Skeletal muscle satellite cell (primary cell): Measurements from ENCODE around the gene TNNC2.

Experiments used
- H3K27me3 ChIP-seq: 2 replicates; pipeline ENCODE4 v1.7.0; 2013; ENCODE audit warnings: low read length; ENCODE audit not compliant: control insufficient read depth, insufficient read depth
- H3K36me3 ChIP-seq: 2 replicates; pipeline ENCODE4 v1.7.0; 2013; ENCODE audit warnings: mild to moderate bottlenecking, control low read depth, low read length; ENCODE audit not compliant: insufficient read depth
- H3K4me1 ChIP-seq: 2 replicates; pipeline ENCODE4 v1.7.0; 2013; ENCODE audit warnings: low read length; ENCODE audit not compliant: control insufficient read depth, insufficient read depth
- H3K4me2 ChIP-seq: 2 replicates; pipeline ENCODE4 v1.7.0; 2013; ENCODE audit warnings: mild to moderate bottlenecking, low read length
- H3K4me3 ChIP-seq: 2 replicates; pipeline ENCODE4 v1.7.0; 2013; ENCODE audit warnings: low read length
- H3K9ac ChIP-seq: 2 replicates; pipeline ENCODE4 v1.7.0; 2013; ENCODE audit warnings: mild to moderate bottlenecking, low read depth, low read length, moderate library complexity
- H3K9me3 ChIP-seq: replicated peaks from 2 replicates; pipeline ENCODE4 v1.7.0; 2013; ENCODE audit warnings: mild to moderate bottlenecking, control low read depth, low read length

TNNC2 gene

DNA sequence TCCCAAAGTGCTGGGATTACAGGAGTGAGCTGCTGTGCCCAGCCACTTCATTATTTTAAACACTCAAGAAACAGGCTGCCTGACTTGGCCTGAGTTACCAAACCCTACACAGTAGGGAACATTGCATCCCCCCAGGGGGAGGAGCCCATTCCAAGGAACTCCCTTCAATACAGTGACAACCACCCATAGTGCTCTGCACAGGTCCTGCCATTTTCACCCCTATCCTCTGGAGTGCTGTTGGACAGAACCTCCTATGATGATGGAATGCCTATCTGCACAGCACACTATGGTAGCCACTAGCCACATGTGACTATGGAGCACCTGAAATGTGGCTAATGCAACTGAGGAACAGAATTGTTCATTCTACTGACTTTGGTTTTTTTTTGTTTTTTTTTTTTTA lies 18.3 kb upstream of the TNNC2 start:
- no peak overlapping the region for H3K4me3 ChIP-seq
- no peaks in the 10 kb centered on the region for H3K27me3 ChIP-seq
- no peak overlapping the region for H3K4me2 ChIP-seq
- H3K4me1 ChIP-seq = no peaks in the 10 kb centered on the region
- H3K9ac ChIP-seq = no peak overlapping the region
- H3K9me3 ChIP-seq = no peaks in the 10 kb centered on the region
- H3K36me3 ChIP-seq = peaks cover 64% of the 10 kb centered on the region

DNA sequence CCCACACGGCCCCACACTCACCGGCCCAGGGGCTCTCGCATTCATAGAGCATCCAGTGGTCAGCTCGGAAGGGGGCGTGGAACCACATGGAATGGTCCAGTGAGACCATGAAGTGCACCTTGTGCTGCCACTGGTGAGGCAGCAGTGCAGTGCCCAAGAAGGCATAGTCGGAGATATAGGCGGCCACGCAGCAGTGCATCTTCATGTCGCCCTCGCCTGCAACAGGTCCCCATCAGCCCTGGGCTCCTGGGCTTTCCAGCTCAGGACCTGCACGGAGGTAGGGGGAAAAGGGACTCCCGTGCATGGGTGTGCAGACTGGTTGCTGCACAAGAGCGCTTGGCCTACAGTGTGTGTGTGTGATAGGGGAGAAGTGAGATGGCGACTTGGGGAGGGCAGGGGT lies 16.4 kb upstream of the TNNC2 start:
- Histone ChIP-seq H3K9ac (no peak overlapping the region), H3K4me3 (no peak overlapping the region), H3K36me3 (peaks cover 64% of the 10 kb centered on the region), H3K27me3 (no peaks in the 10 kb centered on the region), H3K4me2 (no peak overlapping the region), H3K9me3 (no peaks in the 10 kb centered on the region), H3K4me1 (no peaks in the 10 kb centered on the region)

DNA sequence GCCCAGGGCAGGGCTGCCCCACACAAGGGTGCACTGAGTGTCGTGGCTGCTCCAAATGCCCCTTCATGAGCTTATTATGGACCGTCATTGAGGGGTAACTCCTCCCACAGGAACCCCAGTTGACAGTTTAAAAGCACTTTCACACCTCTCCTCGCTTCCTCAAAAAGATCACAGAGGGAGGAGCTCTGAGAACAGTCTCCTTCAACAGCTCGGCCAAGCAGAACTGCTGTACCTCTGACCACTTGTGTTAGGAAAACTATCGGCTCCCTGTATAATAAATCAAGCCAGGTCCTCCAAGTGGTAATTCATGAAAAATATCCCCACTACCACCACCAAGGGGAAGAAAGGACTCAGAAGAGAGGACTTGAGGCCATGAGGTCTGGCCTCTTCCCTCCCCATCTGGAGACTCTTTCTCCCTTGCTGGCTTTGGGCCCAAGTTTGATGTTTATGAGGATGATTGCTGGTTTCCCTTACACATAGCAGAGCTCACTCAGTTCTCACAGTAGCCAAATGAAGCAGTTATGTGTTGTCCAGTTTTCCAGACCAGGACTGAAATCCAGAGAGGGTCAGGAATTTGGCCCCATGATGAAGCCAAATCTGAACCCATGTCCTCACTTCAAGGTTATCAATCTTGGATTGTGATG lies 15.2 kb upstream of the TNNC2 start:
- Histone ChIP-seq H3K36me3 (peaks cover 59% of the 10 kb centered on the region), H3K4me2 (no peak overlapping the region), H3K9me3 (no peaks in the 10 kb centered on the region), H3K9ac (no peak overlapping the region), H3K4me3 (no peak overlapping the region), H3K27me3 (no peaks in the 10 kb centered on the region), H3K4me1 (no peaks in the 10 kb centered on the region)

DNA sequence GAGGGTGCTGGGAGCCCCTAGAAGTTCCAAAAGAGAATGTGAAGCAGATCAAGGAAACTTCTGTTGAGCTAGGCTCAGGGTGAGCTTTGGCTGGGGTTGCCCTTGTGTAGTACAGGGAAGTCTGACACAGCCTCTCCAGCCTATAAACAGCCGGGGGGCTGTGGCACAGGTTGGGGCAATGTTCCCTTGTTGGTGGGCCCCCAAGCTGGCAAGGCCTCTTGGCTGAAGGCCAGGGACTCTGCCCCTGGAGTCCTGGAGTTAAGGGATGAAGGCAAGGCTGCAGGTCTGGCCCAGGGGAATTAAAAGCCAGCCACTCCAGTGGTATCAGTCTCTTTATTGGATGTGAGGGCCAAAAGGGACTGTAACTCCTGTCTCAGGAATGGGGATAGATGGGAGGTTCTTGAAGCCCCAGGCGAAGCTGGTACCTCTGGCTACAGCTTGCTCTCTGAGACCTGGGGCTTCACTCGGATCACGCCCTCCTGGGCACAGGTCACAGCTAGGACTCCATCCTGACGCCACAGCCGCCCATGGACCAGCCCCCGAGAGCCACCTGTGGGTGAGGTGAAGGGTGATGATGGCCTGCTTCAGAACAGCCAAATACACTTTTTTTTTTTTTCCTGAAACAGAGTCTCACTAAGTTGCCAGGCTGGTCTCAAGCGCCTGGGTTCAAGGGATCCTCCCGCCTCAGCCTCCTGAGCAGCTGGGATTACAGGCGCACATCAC lies 14.5 kb upstream of the TNNC2 start:
- H3K9ac ChIP-seq = no peak overlapping the region
- H3K4me3 ChIP-seq = no peak overlapping the region
- peaks cover 60% of the 10 kb centered on the region for H3K36me3 ChIP-seq

DNA sequence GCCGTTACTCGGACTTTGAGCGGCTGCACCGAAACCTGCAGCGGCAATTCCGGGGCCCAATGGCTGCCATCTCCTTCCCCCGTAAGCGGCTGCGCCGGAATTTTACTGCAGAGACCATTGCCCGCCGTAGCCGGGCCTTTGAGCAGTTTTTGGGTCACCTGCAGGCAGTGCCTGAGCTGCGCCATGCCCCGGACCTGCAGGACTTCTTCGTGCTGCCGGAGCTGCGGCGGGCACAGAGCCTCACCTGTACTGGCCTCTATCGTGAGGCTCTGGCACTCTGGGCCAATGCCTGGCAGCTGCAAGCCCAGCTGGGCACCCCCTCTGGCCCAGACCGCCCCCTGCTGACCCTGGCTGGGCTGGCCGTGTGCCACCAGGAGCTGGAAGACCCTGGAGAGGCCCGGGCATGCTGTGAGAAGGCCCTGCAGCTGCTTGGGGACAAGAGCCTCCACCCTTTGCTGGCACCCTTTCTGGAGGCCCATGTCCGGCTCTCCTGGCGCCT lies 13.6 kb upstream of the TNNC2 start:
- H3K36me3 ChIP-seq = peaks cover 54% of the 10 kb centered on the region
- H3K4me3 ChIP-seq = no peak overlapping the region
- H3K4me2 ChIP-seq = no peak overlapping the region
- H3K9ac ChIP-seq = no peak overlapping the region
- no peaks in the 10 kb centered on the region for H3K9me3 ChIP-seq
- no peaks in the 10 kb centered on the region for H3K27me3 ChIP-seq
- peaks cover 9% of the 10 kb centered on the region for H3K4me1 ChIP-seq

More for the DNA sequence above, 14.5 kb upstream of the TNNC2 start:
- H3K4me2 ChIP-seq = no peak overlapping the region
- H3K9me3 ChIP-seq = no peaks in the 10 kb centered on the region
- no peaks in the 10 kb centered on the region for H3K27me3 ChIP-seq
- H3K4me1 ChIP-seq = peaks cover 4% of the 10 kb centered on the region

DNA sequence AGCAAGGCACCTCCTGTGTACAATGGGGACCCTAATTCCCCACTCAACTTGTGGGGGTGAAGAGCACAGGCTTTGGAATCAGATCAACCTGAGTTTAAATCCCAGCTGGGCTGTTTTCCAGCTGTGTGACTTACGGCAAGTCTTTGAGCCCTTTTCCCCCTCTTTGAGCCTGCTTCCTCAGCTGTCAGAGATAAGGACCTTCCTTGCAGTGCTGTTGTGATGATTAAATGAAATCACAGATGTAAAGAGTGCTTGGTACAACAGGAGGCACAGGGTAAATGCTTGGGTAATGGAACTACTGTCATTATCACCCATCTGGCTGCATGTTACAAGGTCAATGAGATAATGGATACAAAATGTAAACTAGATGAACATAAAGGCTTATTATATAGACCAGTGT lies 9.7 kb upstream of the TNNC2 start:
- H3K27me3 ChIP-seq = no peaks in the 10 kb centered on the region
- H3K9me3 ChIP-seq = no peaks in the 10 kb centered on the region
- H3K9ac ChIP-seq = no peak overlapping the region
- H3K4me3 ChIP-seq = peak overlapping the region; percentile 12
- H3K4me1 ChIP-seq = peaks cover 32% of the 10 kb centered on the region
- peaks cover 20% of the 10 kb centered on the region for H3K36me3 ChIP-seq
- peak overlapping the region; percentile 50 for H3K4me2 ChIP-seq

DNA sequence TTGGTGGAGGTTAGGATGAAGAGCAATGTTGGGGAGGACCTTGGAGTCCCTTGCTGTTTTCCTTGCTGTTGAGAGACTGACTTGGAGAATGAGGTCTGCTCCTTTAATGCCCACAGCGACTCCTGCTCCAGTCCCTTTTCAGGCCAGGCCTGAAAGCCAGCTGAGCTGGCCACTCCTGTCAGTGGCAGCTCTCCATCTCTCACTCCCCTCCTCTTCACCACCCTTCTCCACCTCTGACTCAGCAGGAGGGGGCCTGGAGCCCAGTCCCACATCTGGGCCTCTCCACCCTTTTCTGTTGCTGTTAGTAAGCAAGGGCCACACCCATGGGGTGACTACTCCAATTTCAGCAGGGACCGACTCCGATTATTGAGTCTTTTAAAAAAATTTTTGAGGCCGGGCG lies 8.7 kb upstream of the TNNC2 start:
- H3K9ac ChIP-seq = peak overlapping the region; percentile 90
- peak overlapping the region; percentile 83 for H3K4me3 ChIP-seq

DNA sequence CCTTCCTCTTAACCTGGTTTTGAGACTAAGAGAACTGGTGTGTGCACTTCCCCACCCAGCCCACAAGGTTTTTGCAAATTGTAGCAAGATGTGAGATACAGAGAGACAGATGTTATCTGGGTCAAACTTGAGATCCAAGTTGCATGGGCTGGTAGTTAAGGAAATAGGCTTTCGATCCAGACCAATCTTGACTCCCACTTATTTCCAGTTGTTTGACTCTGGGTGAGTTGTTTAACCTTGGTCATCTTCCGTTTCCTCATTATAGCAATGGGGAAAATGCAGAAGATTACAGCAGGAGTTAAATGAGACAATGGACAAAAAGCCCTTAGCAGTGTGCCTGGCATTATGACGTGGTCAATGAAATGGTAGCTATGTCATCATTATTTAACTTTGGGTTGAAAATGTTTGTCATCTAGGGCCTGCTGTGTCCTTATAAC lies 8.2 kb upstream of the TNNC2 start:
- Histone ChIP-seq H3K9ac (peak overlapping the region; percentile 90), H3K27me3 (no peaks in the 10 kb centered on the region), H3K36me3 (peaks cover 7% of the 10 kb centered on the region), H3K4me3 (peak overlapping the region; percentile 83), H3K4me2 (peak overlapping the region; percentile 96), H3K9me3 (no peaks in the 10 kb centered on the region), H3K4me1 (peaks cover 32% of the 10 kb centered on the region)

More for the DNA sequence above, 8.7 kb upstream of the TNNC2 start:
- Histone ChIP-seq H3K36me3 (peaks cover 10% of the 10 kb centered on the region), H3K4me2 (peak overlapping the region; percentile 96), H3K9me3 (no peaks in the 10 kb centered on the region), H3K27me3 (no peaks in the 10 kb centered on the region), H3K4me1 (peaks cover 32% of the 10 kb centered on the region)

DNA sequence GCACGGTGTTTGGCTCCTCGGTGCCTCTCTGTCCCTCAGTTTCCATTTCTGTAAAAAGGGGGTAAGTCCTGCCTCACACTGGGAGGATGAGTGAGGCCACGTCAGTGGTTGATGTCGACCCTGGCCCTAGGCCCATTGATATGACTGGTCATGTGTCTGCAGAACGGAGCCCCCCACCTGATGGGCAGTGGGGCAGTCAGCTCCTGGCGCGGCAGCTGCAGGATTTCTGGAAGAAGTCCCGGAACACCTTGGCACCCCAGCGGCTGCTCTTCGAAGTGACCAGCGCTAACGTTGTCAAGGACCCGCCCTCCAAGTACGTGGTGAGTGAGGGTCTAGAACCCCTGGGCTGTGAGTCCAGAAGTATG lies 7.7 kb upstream of the TNNC2 start:
- Histone ChIP-seq H3K4me3 (peak overlapping the region; percentile 83), H3K27me3 (no peaks in the 10 kb centered on the region), H3K36me3 (peaks cover 4% of the 10 kb centered on the region), H3K9ac (peak overlapping the region; percentile 90), H3K9me3 (no peaks in the 10 kb centered on the region), H3K4me2 (peak overlapping the region; percentile 96), H3K4me1 (peaks cover 32% of the 10 kb centered on the region)

DNA sequence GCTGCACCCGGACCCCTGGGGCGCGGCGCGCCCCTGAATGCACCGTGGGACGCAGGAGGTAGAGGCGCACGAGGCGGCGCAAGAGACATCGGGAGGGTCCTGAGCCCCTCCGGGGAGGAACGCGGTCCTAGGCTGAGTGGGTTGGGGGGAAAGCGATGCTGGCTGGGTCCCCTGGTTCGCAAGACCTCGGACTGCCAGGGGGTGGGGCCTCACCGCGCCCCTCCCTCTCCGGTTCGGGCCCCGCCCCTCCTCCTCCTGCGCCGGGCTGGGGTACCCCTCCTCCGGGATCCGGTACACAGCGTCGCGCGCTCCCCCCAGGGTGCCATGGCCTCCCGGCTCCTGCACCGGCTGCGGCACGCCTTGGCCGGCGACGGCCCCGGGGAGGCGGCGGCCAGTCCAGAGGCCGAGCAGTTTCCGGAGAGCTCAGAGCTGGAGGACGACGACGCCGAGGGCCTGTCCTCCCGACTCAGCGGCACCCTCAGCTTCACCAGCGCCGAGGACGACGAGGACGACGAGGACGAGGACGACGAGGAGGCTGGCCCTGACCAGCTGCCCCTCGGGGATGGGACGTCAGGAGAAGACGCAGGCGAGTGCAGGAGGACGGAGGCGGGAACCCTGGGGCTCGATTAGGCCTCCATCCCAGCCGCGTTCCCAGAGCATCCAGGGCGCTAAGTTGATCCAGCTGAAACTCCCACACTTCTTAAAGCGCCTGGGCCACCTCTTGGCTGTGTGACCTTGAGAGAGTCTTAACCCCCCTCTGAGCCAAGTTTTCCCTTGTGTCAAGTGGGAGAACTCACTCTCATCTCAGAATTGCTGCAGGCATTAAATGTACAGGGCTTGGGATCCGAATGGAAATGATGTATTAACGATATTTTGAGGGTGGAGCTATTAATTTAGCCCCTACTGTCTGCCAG lies 7.0 kb upstream of the TNNC2 start:
- Histone ChIP-seq H3K4me1 (peaks cover 32% of the 10 kb centered on the region), H3K27me3 (no peaks in the 10 kb centered on the region), H3K36me3 (peaks cover 3% of the 10 kb centered on the region), H3K9ac (peak overlapping the region; percentile 90), H3K4me2 (peak overlapping the region; percentile 96), H3K4me3 (peak overlapping the region; percentile 83), H3K9me3 (no peaks in the 10 kb centered on the region)
